Vagina (tissue), 2 donors: ENCODE measurements around the gene ESAM. TPM values are rescaled to one million over a fixed set of nuclear protein-coding genes. Genes with fewer than 3 reads are reported as not detected.

Experiments used
- DNase-seq, 2 donors: peaks; one replicate each; pipeline ENCODE4 v3.0.0-alpha.2; 2017; ENCODE audit errors: extremely low spot score in 2 of 2
- H3K27ac ChIP-seq: fragments of 200-600 bp; sonication (generic); one replicate; pipeline ENCODE4 v1.5.1; 2019
- H3K27me3 ChIP-seq: fragments of 200-600 bp; sonication (generic); one replicate; pipeline ENCODE4 v1.5.1; 2019
- H3K36me3 ChIP-seq, 2 donors: fragments of 200-600 bp; sonication (generic); one replicate each; pipeline ENCODE4 v1.5.1; 2017 to 2019
- H3K4me1 ChIP-seq: fragments of 200-600 bp; sonication (generic); one replicate; pipeline ENCODE4 v1.5.1; 2019
- H3K4me3 ChIP-seq, 2 donors: fragments of 200-600 bp; sonication (generic); 1 replicate in 1 of 2; 2 replicates in 1 of 2; pipeline ENCODE4 v1.5.1; 2016 to 2019
- H3K9me3 ChIP-seq: fragments of 200-600 bp; sonication (generic); one replicate; pipeline ENCODE4 v1.5.1; 2019
- POLR2A ChIP-seq, 2 donors: fragments of 450-650 bp; IDR thresholded peaks; one replicate each; pipeline ENCODE4 v1.6.1; 2017; ENCODE audit warnings: antibody characterized with exemption in 2 of 2, mild to moderate bottlenecking in 2 of 2, moderate library complexity in 2 of 2
- POLR2AphosphoS5 ChIP-seq, 2 donors: sonication (generic); formaldehyde crosslinking; IDR thresholded peaks; one replicate each; pipeline ENCODE4 v1.9.0; 2017; ENCODE audit warnings: antibody characterized with exemption in 2 of 2, mild to moderate bottlenecking in 2 of 2, low read depth in 1 of 2; ENCODE audit not compliant: insufficient read depth in 1 of 2
- intact Hi-C: fragments of 100-400 bp; cut with DNase I; formaldehyde crosslinking; loops from one replicate; pipeline ENCODE4 v1.15.1; 2023
- total RNA-seq: library from RNA; depleted of rRNA; stranded (reverse); fragments of >200 nt; gene quantifications from one replicate; pipeline ENCODE4 v1.2.3, GENCODE V29; 2016
- TF ChIP-seq, protein P1 (sequence below), 3 experiments: fragments of 450-650 bp in 2 of 3; fragments of 200-600 bp in 1 of 3; sonication (generic) in 1 of 3; IDR thresholded peaks; one replicate each; pipeline ENCODE4 v1.5.1; 2017 to 2019; ENCODE audit warnings: antibody characterized with exemption in 3 of 3, mild to moderate bottlenecking in 2 of 3, moderate library complexity in 2 of 3

Gene ESAM
- total RNA-seq, 1 donor from 2014 or later, result 34.9 TPM

DNA sequence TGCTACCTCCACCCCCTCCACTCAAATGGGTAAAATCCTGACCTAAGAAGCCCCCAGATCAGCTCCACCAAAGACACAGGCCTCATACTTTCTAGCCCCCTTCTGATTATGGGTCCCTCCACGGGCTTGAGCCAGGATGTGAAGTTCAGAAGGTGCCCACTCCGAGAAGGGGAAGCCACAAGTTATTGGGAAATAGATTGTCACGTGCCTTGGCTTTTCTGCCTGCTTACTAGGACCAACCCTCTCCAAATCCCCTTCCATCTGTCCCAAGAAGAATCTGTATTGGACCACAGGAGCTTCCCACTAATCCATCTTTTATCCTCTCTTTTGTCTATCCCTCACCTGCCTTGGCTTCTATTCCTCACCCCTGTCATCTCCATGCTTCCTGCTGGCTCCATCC, 25.4 kb downstream of the ESAM start:
- TF ChIP-seq, protein P1, sequence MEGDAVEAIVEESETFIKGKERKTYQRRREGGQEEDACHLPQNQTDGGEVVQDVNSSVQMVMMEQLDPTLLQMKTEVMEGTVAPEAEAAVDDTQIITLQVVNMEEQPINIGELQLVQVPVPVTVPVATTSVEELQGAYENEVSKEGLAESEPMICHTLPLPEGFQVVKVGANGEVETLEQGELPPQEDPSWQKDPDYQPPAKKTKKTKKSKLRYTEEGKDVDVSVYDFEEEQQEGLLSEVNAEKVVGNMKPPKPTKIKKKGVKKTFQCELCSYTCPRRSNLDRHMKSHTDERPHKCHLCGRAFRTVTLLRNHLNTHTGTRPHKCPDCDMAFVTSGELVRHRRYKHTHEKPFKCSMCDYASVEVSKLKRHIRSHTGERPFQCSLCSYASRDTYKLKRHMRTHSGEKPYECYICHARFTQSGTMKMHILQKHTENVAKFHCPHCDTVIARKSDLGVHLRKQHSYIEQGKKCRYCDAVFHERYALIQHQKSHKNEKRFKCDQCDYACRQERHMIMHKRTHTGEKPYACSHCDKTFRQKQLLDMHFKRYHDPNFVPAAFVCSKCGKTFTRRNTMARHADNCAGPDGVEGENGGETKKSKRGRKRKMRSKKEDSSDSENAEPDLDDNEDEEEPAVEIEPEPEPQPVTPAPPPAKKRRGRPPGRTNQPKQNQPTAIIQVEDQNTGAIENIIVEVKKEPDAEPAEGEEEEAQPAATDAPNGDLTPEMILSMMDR (IDR thresholded peaks at IDR 0.05), result no peak
- TF ChIP-seq POLR2AphosphoS5 (IDR thresholded peaks at IDR 0.05; ENCODE audit: insufficient read depth in 1 of 2, low read depth in 1 of 2) (no peak), POLR2A (IDR thresholded peaks at IDR 0.05) (no peak)
- no peaks in the 10 kb centered on the region for H3K36me3 ChIP-seq
- H3K27ac ChIP-seq, result no peak overlapping the region
- no peaks in the 10 kb centered on the region for H3K9me3 ChIP-seq
- no peaks in the 10 kb centered on the region for H3K27me3 ChIP-seq
- H3K4me1 ChIP-seq, result peaks cover 19% of the 10 kb centered on the region
- H3K4me3 ChIP-seq, result no peak overlapping the region
- no peak for DNase-seq
- intact Hi-C loops, result no loop called here

- Histone ChIP-seq H3K4me3 (no peak overlapping the region), H3K9me3 (no peaks in the 10 kb centered on the region), H3K4me1 (no peaks in the 10 kb centered on the region), H3K36me3 (no peaks in the 10 kb centered on the region), H3K27me3 (no peaks in the 10 kb centered on the region), H3K27ac (no peak overlapping the region)
- TF ChIP-seq POLR2AphosphoS5 (IDR thresholded peaks at IDR 0.05; ENCODE audit: insufficient read depth in 1 of 2, low read depth in 1 of 2) (no peak), POLR2A (IDR thresholded peaks at IDR 0.05) (no peak)
- TF ChIP-seq, protein P1 (IDR thresholded peaks at IDR 0.05), result no peak
- intact Hi-C loops, result no loop called here
- no peak for DNase-seq
These were observed 29.9 kb downstream of the ESAM start for GRCh38 chr11:124732230-124732629.

GRCh38 chr11:124729571-124729970, 32.5 kb downstream of the ESAM start:
- no peak overlapping the region for H3K27ac ChIP-seq
- no peak overlapping the region for H3K4me3 ChIP-seq
- H3K9me3 ChIP-seq, result no peaks in the 10 kb centered on the region
- no peaks in the 10 kb centered on the region for H3K27me3 ChIP-seq
- H3K4me1 ChIP-seq, result peaks cover 7% of the 10 kb centered on the region
- no peak for DNase-seq
- no peaks in the 10 kb centered on the region for H3K36me3 ChIP-seq
- intact Hi-C loops, result no loop called here
- TF ChIP-seq, protein P1 (IDR thresholded peaks at IDR 0.05), result no peak
- TF ChIP-seq POLR2AphosphoS5 (IDR thresholded peaks at IDR 0.05; ENCODE audit: insufficient read depth in 1 of 2, low read depth in 1 of 2), result no peak

DNA sequence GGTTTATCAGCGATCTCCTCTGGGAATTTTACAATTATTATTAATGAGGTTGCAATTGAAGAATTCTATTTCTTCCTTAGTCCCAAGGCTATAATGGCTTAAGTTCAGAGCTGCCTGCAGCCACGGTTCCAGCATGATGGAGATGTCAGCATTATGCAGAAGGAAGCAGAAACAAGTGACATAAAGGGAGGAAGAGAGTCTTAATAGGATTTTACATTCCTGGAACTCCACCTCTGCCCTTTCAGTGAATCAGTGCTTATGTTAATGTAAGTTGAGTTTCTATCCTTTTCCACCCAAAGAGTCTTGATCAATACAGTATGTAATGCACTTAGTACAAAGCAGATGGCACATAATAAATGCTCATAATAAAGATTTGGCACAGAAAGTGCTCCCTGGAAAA, 34.0 kb downstream of the ESAM start:
- intact Hi-C loops, result no loop called here
- Histone ChIP-seq H3K9me3 (no peaks in the 10 kb centered on the region), H3K36me3 (no peaks in the 10 kb centered on the region), H3K27ac (no peak overlapping the region), H3K4me3 (no peak overlapping the region), H3K27me3 (no peaks in the 10 kb centered on the region), H3K4me1 (peaks cover 7% of the 10 kb centered on the region)
- no peak for TF ChIP-seq POLR2A (IDR thresholded peaks at IDR 0.05)
- TF ChIP-seq, protein P1 (IDR thresholded peaks at IDR 0.05), result no peak
- TF ChIP-seq POLR2AphosphoS5 (IDR thresholded peaks at IDR 0.05; ENCODE audit: insufficient read depth in 1 of 2, low read depth in 1 of 2), result no peak
- no peak for DNase-seq

DNA sequence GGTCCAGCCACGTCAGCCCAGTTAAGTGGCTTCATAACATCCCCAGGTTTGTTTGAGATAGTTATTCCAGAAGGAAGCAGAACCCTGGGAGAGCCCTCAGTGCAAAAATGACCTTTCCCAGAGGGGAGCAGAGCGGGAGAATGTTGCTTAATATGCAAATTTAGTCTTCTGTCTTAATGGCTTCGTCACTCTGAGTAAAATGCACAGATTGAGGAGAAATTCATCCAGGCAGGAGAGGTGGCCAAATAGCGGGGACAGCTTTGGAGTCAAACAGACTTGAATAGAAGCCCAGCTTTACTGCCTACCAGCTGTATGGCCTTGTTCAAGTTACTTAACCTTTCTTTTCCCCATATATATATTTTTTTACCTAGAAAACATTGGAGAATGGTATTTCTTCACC, 34.6 kb downstream of the ESAM start:
- H3K4me3 ChIP-seq, result no peak overlapping the region
- DNase-seq, result no peak
- no peak overlapping the region for H3K27ac ChIP-seq
- intact Hi-C loops, result no loop called here
- H3K36me3 ChIP-seq, result no peaks in the 10 kb centered on the region
- no peaks in the 10 kb centered on the region for H3K9me3 ChIP-seq
- H3K27me3 ChIP-seq, result no peaks in the 10 kb centered on the region
- no peak for TF ChIP-seq POLR2A (IDR thresholded peaks at IDR 0.05)
- TF ChIP-seq, protein P1 (IDR thresholded peaks at IDR 0.05), result no peak
- TF ChIP-seq POLR2AphosphoS5 (IDR thresholded peaks at IDR 0.05; ENCODE audit: insufficient read depth in 1 of 2, low read depth in 1 of 2), result no peak
- H3K4me1 ChIP-seq, result peaks cover 7% of the 10 kb centered on the region
